GM23338 (cell line): ENCODE results near the gene NLRP5. TPM values are rescaled to one million over a fixed set of nuclear protein-coding genes. Genes with fewer than 3 reads are reported as not detected.

Experiments used
- ATAC-seq: fragments of 200-7000 bp; cut with Tn5 transposase; 3 replicates; pipeline ENCODE4 v1.9.1; 2020
- DNase-seq: peaks from one replicate; pipeline ENCODE4 v3.0.0-alpha.2; 2015; ENCODE audit warnings: low spot score
- H2AFZ ChIP-seq: fragments of 200-600 bp; sonication (generic); 2 replicates; pipeline ENCODE4 v1.8.0; 2016; ENCODE audit warnings: antibody characterized with exemption, mild to moderate bottlenecking, moderate library complexity
- H3F3A ChIP-seq: fragments of 200-600 bp; sonication (generic); replicated peaks from 2 replicates; pipeline ENCODE4 v1.8.0; 2017; ENCODE audit warnings: antibody characterized with exemption, mixed run types, low read depth
- H3K27ac ChIP-seq: fragments of 200-600 bp; sonication (generic); 2 replicates; pipeline ENCODE4 v1.6.1; 2016; ENCODE audit warnings: low read depth
- H3K27me3 ChIP-seq: fragments of 200-600 bp; sonication (generic); 2 replicates; pipeline ENCODE4 v1.8.0; 2016; ENCODE audit warnings: mild to moderate bottlenecking, mixed run types, moderate library complexity; ENCODE audit not compliant: insufficient read depth
- H3K36me3 ChIP-seq: fragments of 200-600 bp; sonication (generic); 2 replicates; pipeline ENCODE4 v1.8.0; 2016; ENCODE audit warnings: mild to moderate bottlenecking; ENCODE audit not compliant: insufficient read depth
- H3K4me1 ChIP-seq: fragments of 200-600 bp; sonication (generic); 2 replicates; pipeline ENCODE4 v1.8.0; 2016; ENCODE audit warnings: mild to moderate bottlenecking, moderate library complexity; ENCODE audit not compliant: insufficient read depth
- H3K4me2 ChIP-seq: fragments of 200-600 bp; sonication (generic); 2 replicates; pipeline ENCODE4 v1.7.1; 2017; ENCODE audit warnings: mixed run types
- H3K4me3 ChIP-seq: fragments of 200-600 bp; sonication (generic); 2 replicates; pipeline ENCODE4 v1.6.1; 2016; ENCODE audit warnings: mixed run types
- H3K79me2 ChIP-seq: fragments of 200-600 bp; sonication (generic); replicated peaks from 2 replicates; pipeline ENCODE4 v1.8.0; 2017; ENCODE audit warnings: mild to moderate bottlenecking; ENCODE audit not compliant: insufficient read depth
- H3K9me2 ChIP-seq: fragments of 200-600 bp; sonication (generic); 2 replicates; pipeline ENCODE4 v1.8.0; 2017; ENCODE audit not compliant: insufficient read depth
- H4K20me1 ChIP-seq: fragments of 200-600 bp; sonication (generic); replicated peaks from 2 replicates; pipeline ENCODE4 v1.8.0; 2017; ENCODE audit warnings: mild to moderate bottlenecking; ENCODE audit not compliant: insufficient read depth
- H3K27ac Mint-ChIP-seq: 2 replicates; pipeline ENCODE4 v1.8.0; 2020; ENCODE audit warnings: inconsistent platforms, mild to moderate bottlenecking, moderate library complexity, mixed read lengths
- H3K27me3 Mint-ChIP-seq: 3 replicates; pipeline ENCODE4 v1.8.0; 2022; ENCODE audit warnings: low read depth, mild to moderate bottlenecking, moderate library complexity, mixed read lengths, inconsistent platforms; ENCODE audit not compliant: insufficient read depth, poor library complexity
- H3K36me3 Mint-ChIP-seq: 3 replicates; pipeline ENCODE4 v1.8.0; 2021; ENCODE audit warnings: low read depth, mild to moderate bottlenecking, inconsistent platforms, moderate library complexity, mixed read lengths
- H3K4me1 Mint-ChIP-seq: 3 replicates; pipeline ENCODE4 v1.8.0; 2020; ENCODE audit warnings: mild to moderate bottlenecking, inconsistent platforms, mixed read lengths
- H3K4me3 Mint-ChIP-seq: 3 replicates; pipeline ENCODE4 v1.8.0; 2021; ENCODE audit warnings: moderate library complexity, mild to moderate bottlenecking, inconsistent platforms, mixed read lengths
- H3K9me3 Mint-ChIP-seq: 3 replicates; pipeline ENCODE4 v1.8.0; 2020; ENCODE audit warnings: moderate library complexity, mild to moderate bottlenecking, inconsistent platforms, mixed read lengths
- CTCF ChIP-seq, 2 experiments: fragments of 200-600 bp in 1 of 2; sonication (generic) in 1 of 2; conservative IDR thresholded peaks; 2 replicates each; pipeline versions ENCODE4 v1.5.1 to v1.6.1; 2016 to 2017; ENCODE audit warnings: antibody characterized with exemption in 2 of 2, low read depth in 2 of 2, mild to moderate bottlenecking in 2 of 2, moderate library complexity in 1 of 2
- ETS1 ChIP-seq: IDR thresholded peaks from 2 replicates; pipeline ENCODE4 v1.6.1; 2016; ENCODE audit warnings: antibody characterized with exemption
- EZH2phosphoT487 ChIP-seq: fragments of 200-600 bp; sonication (generic); IDR thresholded peaks from one replicate; pipeline ENCODE4 v1.8.1; 2018; ENCODE audit warnings: antibody characterized with exemption; ENCODE audit not compliant: unreplicated experiment
- JUNB ChIP-seq: IDR thresholded peaks from one replicate; pipeline ENCODE4 v1.6.1; 2016; ENCODE audit warnings: antibody characterized with exemption; ENCODE audit not compliant: unreplicated experiment
- POLR2AphosphoS5 ChIP-seq: IDR thresholded peaks from 2 replicates; pipeline ENCODE4 v1.6.1; 2016; ENCODE audit warnings: antibody characterized with exemption, low read depth
- ZNF114 ChIP-seq: fragments of 250-450 bp; sonication (Bioruptor Pico); IDR thresholded peaks from 2 replicates; pipeline ENCODE4 v1.5.0; 2020; ENCODE audit warnings: mild to moderate bottlenecking, moderate library complexity
- ZNF462 ChIP-seq: fragments of 250-450 bp; sonication (Bioruptor Pico); IDR thresholded peaks from 2 replicates; pipeline ENCODE4 v1.5.0; 2020; ENCODE audit warnings: mild to moderate bottlenecking, moderate library complexity
- polyA plus RNA-seq: library from polyadenylated mRNA; unstranded; fragments of >200 nt; fragmentation: Nextera tagmentation; extraction: Ambion mirVana; gene quantifications from 2 replicates; pipeline ENCODE4 v1.2.1, GENCODE V29; 2016
- total RNA-seq: library from RNA; depleted of rRNA; stranded (reverse); fragments of >200 nt; shearing (Covaris generic); gene quantifications from 2 replicates; pipeline ENCODE4 v1.2.3, GENCODE V29; 2014
- TF ChIP-seq, protein P1 (sequence below): IDR thresholded peaks from one replicate; pipeline ENCODE4 v1.6.1; 2018; ENCODE audit warnings: antibody characterized with exemption; ENCODE audit not compliant: unreplicated experiment

Gene NLRP5
- total and polyA plus RNA-seq, 2 experiments from 2014 or later, result not detected

DNA sequence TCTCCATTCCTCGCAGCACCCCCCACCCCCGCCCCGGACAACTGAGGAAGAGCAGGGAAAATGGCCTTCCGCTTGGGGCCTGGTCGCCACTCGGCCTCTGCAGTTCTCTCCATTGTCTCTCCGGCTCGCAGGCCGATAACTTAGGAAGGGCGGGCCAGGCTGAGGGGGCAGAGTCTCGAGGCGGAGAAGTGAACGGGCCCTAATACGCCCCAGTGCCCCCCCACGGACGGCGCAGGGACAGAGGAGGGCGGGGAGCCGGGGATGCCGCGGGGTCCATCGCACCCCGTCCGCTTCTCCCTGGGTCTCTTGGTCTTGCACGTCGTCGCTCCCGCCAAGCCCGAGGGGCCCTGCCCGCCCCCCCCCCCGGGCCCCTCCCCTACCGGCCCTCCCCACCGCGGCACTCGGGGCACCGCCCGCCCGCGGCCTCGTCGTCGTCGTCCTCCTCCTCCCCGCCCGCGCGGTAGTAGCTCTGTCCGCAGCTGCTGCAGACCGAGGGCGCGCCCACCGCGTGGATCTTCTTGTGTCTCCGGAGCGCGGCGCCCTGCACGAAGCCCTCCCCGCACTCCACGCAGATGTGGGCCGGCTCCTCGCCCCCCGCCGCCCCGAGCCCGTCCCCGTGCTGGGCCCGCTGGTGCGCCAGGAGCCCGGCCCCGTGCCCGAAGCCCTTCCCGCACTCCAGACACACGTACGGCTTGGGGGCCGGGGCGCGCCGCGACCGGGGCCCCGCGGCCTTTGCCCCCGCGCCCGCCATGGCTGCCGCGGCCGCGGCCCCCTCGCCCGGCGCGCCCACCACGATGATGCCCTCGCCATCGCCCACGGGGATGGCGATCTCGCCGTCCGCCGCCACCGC, 101.3 kb downstream of the NLRP5 start (continued):
- no peak for TF ChIP-seq ZNF462
- no peak for TF ChIP-seq ZNF114 (CRISPR knock-in tag)
- TF ChIP-seq EZH2phosphoT487, result no peak
- TF ChIP-seq CTCF (conservative IDR thresholded peaks at IDR 0.05; ENCODE audit: low read depth in 2 of 2), result no peak

GRCh38 chr19:56088497-56089215, 102.1 kb downstream of the NLRP5 start:
- no peak overlapping the region for H3K4me3 ChIP-seq
- H3K27ac Mint-ChIP-seq, result no peak overlapping the region
- peaks cover 16% of the 10 kb centered on the region; the same call in 1 of the 2 replicates for H3K4me1 ChIP-seq
- H3K4me1 Mint-ChIP-seq, result peaks cover 50% of the 10 kb centered on the region
- peaks cover 43% of the 10 kb centered on the region for H3K79me2 ChIP-seq
- H3F3A ChIP-seq, result no peaks in the 10 kb centered on the region
- no peaks in the 10 kb centered on the region for H3K9me2 ChIP-seq
- H3K9me3 Mint-ChIP-seq, result peaks cover 6% of the 10 kb centered on the region; the same call in 2 of the 3 replicates
- DNase-seq (no peak), ATAC-seq (no peak; the same call in 2 of the 3 replicates)
- no peak overlapping the region for H3K27ac ChIP-seq
- H3K36me3 Mint-ChIP-seq, result peaks cover 33% of the 10 kb centered on the region
- peaks cover 23% of the 10 kb centered on the region for H3K27me3 Mint-ChIP-seq
- no peaks in the 10 kb centered on the region for H3K27me3 ChIP-seq
- H3K36me3 ChIP-seq, result no peaks in the 10 kb centered on the region
- H3K4me3 Mint-ChIP-seq, result no peak overlapping the region
- H3K4me2 ChIP-seq, result no peak overlapping the region
- no peak overlapping the region for H2AFZ ChIP-seq
- peaks cover 22% of the 10 kb centered on the region for H4K20me1 ChIP-seq
- no peak for TF ChIP-seq POLR2AphosphoS5
- no peak for TF ChIP-seq ETS1
- TF ChIP-seq JUNB, result no peak
- TF ChIP-seq, protein P1, sequence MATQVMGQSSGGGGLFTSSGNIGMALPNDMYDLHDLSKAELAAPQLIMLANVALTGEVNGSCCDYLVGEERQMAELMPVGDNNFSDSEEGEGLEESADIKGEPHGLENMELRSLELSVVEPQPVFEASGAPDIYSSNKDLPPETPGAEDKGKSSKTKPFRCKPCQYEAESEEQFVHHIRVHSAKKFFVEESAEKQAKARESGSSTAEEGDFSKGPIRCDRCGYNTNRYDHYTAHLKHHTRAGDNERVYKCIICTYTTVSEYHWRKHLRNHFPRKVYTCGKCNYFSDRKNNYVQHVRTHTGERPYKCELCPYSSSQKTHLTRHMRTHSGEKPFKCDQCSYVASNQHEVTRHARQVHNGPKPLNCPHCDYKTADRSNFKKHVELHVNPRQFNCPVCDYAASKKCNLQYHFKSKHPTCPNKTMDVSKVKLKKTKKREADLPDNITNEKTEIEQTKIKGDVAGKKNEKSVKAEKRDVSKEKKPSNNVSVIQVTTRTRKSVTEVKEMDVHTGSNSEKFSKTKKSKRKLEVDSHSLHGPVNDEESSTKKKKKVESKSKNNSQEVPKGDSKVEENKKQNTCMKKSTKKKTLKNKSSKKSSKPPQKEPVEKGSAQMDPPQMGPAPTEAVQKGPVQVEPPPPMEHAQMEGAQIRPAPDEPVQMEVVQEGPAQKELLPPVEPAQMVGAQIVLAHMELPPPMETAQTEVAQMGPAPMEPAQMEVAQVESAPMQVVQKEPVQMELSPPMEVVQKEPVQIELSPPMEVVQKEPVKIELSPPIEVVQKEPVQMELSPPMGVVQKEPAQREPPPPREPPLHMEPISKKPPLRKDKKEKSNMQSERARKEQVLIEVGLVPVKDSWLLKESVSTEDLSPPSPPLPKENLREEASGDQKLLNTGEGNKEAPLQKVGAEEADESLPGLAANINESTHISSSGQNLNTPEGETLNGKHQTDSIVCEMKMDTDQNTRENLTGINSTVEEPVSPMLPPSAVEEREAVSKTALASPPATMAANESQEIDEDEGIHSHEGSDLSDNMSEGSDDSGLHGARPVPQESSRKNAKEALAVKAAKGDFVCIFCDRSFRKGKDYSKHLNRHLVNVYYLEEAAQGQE, result no peak
